OCI-LY1 (cell line): ENCODE measurements around the gene MCEMP1.

ENCODE experiments used
- H2AFZ ChIP-seq: fragments of 200-600 bp; sonication (generic), shearing (Covaris generic); 2 replicates; pipeline ENCODE4 v1.6.0; 2014; ENCODE audit warnings: antibody characterized with exemption, mild to moderate bottlenecking, low read length
- H3F3A ChIP-seq: fragments of 200-600 bp; sonication (generic), shearing (Covaris generic); 2 replicates; pipeline ENCODE4 v1.6.0; 2014; ENCODE audit warnings: mild to moderate bottlenecking, antibody characterized with exemption, low read length, moderate library complexity; ENCODE audit not compliant: insufficient read depth
- H3K27ac ChIP-seq: fragments of 200-600 bp; sonication (generic); 2 replicates; pipeline ENCODE4 v1.5.1; 2014; ENCODE audit warnings: low read length, mixed run types, mild to moderate bottlenecking, low read depth; ENCODE audit not compliant: poor library complexity, severe bottlenecking
- H3K27me3 ChIP-seq: fragments of 200-600 bp; sonication (generic); 2 replicates; pipeline ENCODE4 v1.6.0; 2014; ENCODE audit warnings: antibody characterized with exemption, mild to moderate bottlenecking, low read length, moderate library complexity; ENCODE audit not compliant: insufficient read depth
- H3K36me3 ChIP-seq: fragments of 200-600 bp; sonication (generic); 2 replicates; pipeline ENCODE4 v1.6.1; 2014; ENCODE audit warnings: mild to moderate bottlenecking, antibody characterized with exemption, low read length, moderate library complexity, mixed read lengths; ENCODE audit not compliant: insufficient read depth
- H3K4me1 ChIP-seq: fragments of 200-600 bp; sonication (generic); 2 replicates; pipeline ENCODE4 v1.5.1; 2014; ENCODE audit warnings: mild to moderate bottlenecking, low read length, moderate library complexity; ENCODE audit not compliant: insufficient read depth, severe bottlenecking
- H3K4me2 ChIP-seq: fragments of 200-600 bp; sonication (generic), shearing (Covaris generic); 2 replicates; pipeline ENCODE4 v1.6.1; 2014; ENCODE audit warnings: low read length
- H3K4me3 ChIP-seq: fragments of 200-600 bp; sonication (generic); 2 replicates; pipeline ENCODE4 v1.5.1; 2014; ENCODE audit warnings: low read length, low read depth, mild to moderate bottlenecking, mixed read lengths; ENCODE audit not compliant: poor library complexity, severe bottlenecking
- H3K79me2 ChIP-seq: fragments of 200-600 bp; shearing (Covaris generic); 2 replicates; pipeline ENCODE4 v1.6.1; 2016; ENCODE audit warnings: mixed run types, low read length, mixed read lengths; ENCODE audit not compliant: insufficient read depth
- H3K9ac ChIP-seq: fragments of 200-600 bp; sonication (generic), shearing (Covaris generic); 2 replicates; pipeline ENCODE4 v1.6.1; 2014; ENCODE audit warnings: mild to moderate bottlenecking, low read length, mixed read lengths
- H3K9me2 ChIP-seq: fragments of 200-600 bp; sonication (generic), shearing (Covaris generic); 2 replicates; pipeline ENCODE4 v1.6.1; 2014; ENCODE audit warnings: low read depth, mild to moderate bottlenecking, low read length, mixed read lengths
- H3K9me3 ChIP-seq: fragments of 200-600 bp; shearing (Covaris generic); 2 replicates; pipeline ENCODE4 v1.6.1; 2014; ENCODE audit warnings: low read length, mixed read lengths
- H4K20me1 ChIP-seq: fragments of 200-600 bp; sonication (generic), shearing (Covaris generic); 2 replicates; pipeline ENCODE4 v1.6.0; 2016; ENCODE audit warnings: mild to moderate bottlenecking, low read length; ENCODE audit not compliant: insufficient read depth
- EZH2 ChIP-seq: fragments of 200-600 bp; sonication (generic), shearing (Covaris generic); IDR thresholded peaks from 2 replicates; pipeline ENCODE4 v1.8.0; 2017; ENCODE audit warnings: borderline replicate concordance, mixed run types, mild to moderate bottlenecking, antibody characterized with exemption, low read length, moderate library complexity, mixed read lengths
- TF ChIP-seq, protein P1 (sequence below): fragments of 200-600 bp; sonication (generic), shearing (Covaris generic); IDR thresholded peaks from 2 replicates; pipeline ENCODE4 v1.5.1; 2017; ENCODE audit warnings: mild to moderate bottlenecking, antibody characterized with exemption, low read length, moderate library complexity, mixed read lengths

MCEMP1 gene

GRCh38 chr19:7706955-7707456 is 30.1 kb downstream of the MCEMP1 start:
- no peaks in the 10 kb centered on the region for H4K20me1 ChIP-seq
- no peaks in the 10 kb centered on the region for H3K27me3 ChIP-seq
- no peaks in the 10 kb centered on the region for H3K4me1 ChIP-seq
- H2AFZ ChIP-seq, result no peak overlapping the region
- no peaks in the 10 kb centered on the region for H3K79me2 ChIP-seq
- H3K9me3 ChIP-seq, result no peaks in the 10 kb centered on the region
- H3K27ac ChIP-seq, result no peak overlapping the region
- H3K4me2 ChIP-seq, result no peak overlapping the region
- no peak for TF ChIP-seq EZH2
- TF ChIP-seq, protein P1, sequence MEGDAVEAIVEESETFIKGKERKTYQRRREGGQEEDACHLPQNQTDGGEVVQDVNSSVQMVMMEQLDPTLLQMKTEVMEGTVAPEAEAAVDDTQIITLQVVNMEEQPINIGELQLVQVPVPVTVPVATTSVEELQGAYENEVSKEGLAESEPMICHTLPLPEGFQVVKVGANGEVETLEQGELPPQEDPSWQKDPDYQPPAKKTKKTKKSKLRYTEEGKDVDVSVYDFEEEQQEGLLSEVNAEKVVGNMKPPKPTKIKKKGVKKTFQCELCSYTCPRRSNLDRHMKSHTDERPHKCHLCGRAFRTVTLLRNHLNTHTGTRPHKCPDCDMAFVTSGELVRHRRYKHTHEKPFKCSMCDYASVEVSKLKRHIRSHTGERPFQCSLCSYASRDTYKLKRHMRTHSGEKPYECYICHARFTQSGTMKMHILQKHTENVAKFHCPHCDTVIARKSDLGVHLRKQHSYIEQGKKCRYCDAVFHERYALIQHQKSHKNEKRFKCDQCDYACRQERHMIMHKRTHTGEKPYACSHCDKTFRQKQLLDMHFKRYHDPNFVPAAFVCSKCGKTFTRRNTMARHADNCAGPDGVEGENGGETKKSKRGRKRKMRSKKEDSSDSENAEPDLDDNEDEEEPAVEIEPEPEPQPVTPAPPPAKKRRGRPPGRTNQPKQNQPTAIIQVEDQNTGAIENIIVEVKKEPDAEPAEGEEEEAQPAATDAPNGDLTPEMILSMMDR, result no peak
- H3K36me3 ChIP-seq, result no peaks in the 10 kb centered on the region
- H3K9ac ChIP-seq, result no peak overlapping the region
- no peak overlapping the region for H3K4me3 ChIP-seq
- no peaks in the 10 kb centered on the region for H3K9me2 ChIP-seq
- no peaks in the 10 kb centered on the region for H3F3A ChIP-seq

DNA sequence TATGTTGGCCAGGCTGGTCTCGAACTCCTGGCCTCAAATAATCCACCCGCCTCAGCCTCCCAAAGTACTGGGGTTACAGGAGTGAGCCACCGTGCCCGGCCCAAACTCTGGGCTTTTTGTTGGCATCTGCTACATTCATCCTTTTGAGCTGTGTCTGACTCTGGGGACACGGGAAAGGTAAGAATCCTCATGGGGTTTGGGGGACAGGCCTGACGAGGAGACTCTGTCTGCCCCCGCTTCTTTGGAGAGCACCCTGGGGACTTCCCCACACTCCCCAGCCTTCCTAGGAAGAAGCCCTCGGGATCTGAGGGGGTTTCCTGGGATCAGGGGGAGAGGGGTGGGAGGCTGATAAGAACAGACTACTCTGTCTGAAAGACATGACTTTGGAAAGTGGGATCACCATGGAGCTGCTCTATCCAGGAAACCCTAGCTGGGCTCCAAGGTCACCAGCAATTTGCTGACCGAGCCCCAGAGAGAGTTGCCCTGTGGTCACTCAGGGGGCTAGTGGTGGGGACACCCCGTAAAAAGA is 33.1 kb downstream of the MCEMP1 start:
- H3K9ac ChIP-seq, result no peak overlapping the region
- TF ChIP-seq, protein P1, result no peak
- TF ChIP-seq EZH2, result no peak
- H3F3A ChIP-seq, result no peaks in the 10 kb centered on the region
- H3K27me3 ChIP-seq, result no peaks in the 10 kb centered on the region
- H3K4me2 ChIP-seq, result no peak overlapping the region
- no peak overlapping the region for H3K4me3 ChIP-seq
- H4K20me1 ChIP-seq, result no peaks in the 10 kb centered on the region
- no peaks in the 10 kb centered on the region for H3K79me2 ChIP-seq
- H3K27ac ChIP-seq, result no peak overlapping the region
- no peaks in the 10 kb centered on the region for H3K36me3 ChIP-seq
- H2AFZ ChIP-seq, result no peak overlapping the region
- no peaks in the 10 kb centered on the region for H3K9me2 ChIP-seq
- H3K9me3 ChIP-seq, result no peaks in the 10 kb centered on the region
- no peaks in the 10 kb centered on the region for H3K4me1 ChIP-seq

DNA sequence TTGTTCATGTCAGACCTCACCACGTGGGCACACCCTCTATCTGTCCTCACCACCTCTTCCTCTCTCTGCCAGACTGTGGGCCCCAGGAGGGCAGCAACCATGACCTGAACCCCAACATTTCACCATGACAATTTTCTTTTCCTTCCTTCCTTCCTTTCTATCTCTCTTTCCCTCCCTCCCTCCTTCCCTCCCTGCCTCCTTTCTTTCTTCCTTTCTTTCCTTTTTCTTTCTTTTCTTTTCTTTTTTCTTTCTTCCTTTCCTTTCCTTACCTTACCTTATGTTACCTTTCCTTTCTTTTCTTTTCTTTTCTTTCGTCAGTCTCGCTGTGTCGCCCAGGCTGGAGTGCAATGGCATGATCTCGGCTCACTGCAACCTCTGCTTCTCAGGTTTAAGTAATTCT is 33.7 kb downstream of the MCEMP1 start:
- H3K79me2 ChIP-seq, result no peaks in the 10 kb centered on the region
- no peak overlapping the region for H3K4me3 ChIP-seq
- H4K20me1 ChIP-seq, result no peaks in the 10 kb centered on the region
- H3K9me3 ChIP-seq, result no peaks in the 10 kb centered on the region
- TF ChIP-seq EZH2, result no peak
- TF ChIP-seq, protein P1, result no peak
- H3F3A ChIP-seq, result no peaks in the 10 kb centered on the region
- H3K27ac ChIP-seq, result no peak overlapping the region
- H3K4me2 ChIP-seq, result no peak overlapping the region
- H3K9me2 ChIP-seq, result no peaks in the 10 kb centered on the region
- H3K9ac ChIP-seq, result no peak overlapping the region
- no peaks in the 10 kb centered on the region for H3K36me3 ChIP-seq
- no peaks in the 10 kb centered on the region for H3K4me1 ChIP-seq
- H3K27me3 ChIP-seq, result no peaks in the 10 kb centered on the region
- no peak overlapping the region for H2AFZ ChIP-seq
